GM19455 (cell line): ENCODE results near the gene ZZZ3.
"Not testable (repeated sequence)": the region's sequence is repeated elsewhere in the genome, so short reads cannot be mapped to it uniquely, and the experiment has no call there.

Experiments used
- ATAC-seq: cut with Tn5 transposase; IDR thresholded peaks from one replicate; pipeline ENCODE4 v1.9.1; 2021; ENCODE audit not compliant: unreplicated experiment

ZZZ3 gene

GRCh38 chr1:77682460-77683159 lies at the start of gene ZZZ3:
Gene ZZZ3, minus strand, starts transcription at chr1:77682658. Its CDS starts 49,304 bp downstream, at chr1:77633354.
- peak; percentile 77 for ATAC-seq

GRCh38 chr1:77732090-77732489 lies 49.6 kb upstream of the ZZZ3 start:
- ATAC-seq = no peak

- ATAC-seq = no peak
Observed at GRCh38 chr1:77725706-77726105, 43.2 kb upstream of the ZZZ3 start.

- no peak for ATAC-seq
Observed at GRCh38 chr1:77718181-77718580, 35.7 kb upstream of the ZZZ3 start.

- ATAC-seq = no peak
Observed at GRCh38 chr1:77716065-77716464, 33.6 kb upstream of the ZZZ3 start.

- ATAC-seq = no peak
Observed at GRCh38 chr1:77709727-77710126, 27.3 kb upstream of the ZZZ3 start.

- ATAC-seq = no peak
Observed at GRCh38 chr1:77706321-77706720, 23.9 kb upstream of the ZZZ3 start.

- ATAC-seq = no peak
Observed at GRCh38 chr1:77704736-77705135, 22.3 kb upstream of the ZZZ3 start.

GRCh38 chr1:77699673-77700072 lies 17.2 kb upstream of the ZZZ3 start:
- not testable (repeated sequence) for ATAC-seq

- ATAC-seq = no peak
Observed at GRCh38 chr1:77697441-77697840, 15.0 kb upstream of the ZZZ3 start.

GRCh38 chr1:77688939-77689338 lies 6.5 kb upstream of the ZZZ3 start:
- no peak for ATAC-seq

- ATAC-seq = no peak
Observed at GRCh38 chr1:77687519-77687906, 5.1 kb upstream of the ZZZ3 start.

GRCh38 chr1:77686796-77687518 lies 4.5 kb upstream of the ZZZ3 start:
- ATAC-seq = no peak

- peak; percentile 72 for ATAC-seq
Observed at GRCh38 chr1:77683160-77684148, 996 bp upstream of the ZZZ3 start.

GRCh38 chr1:77680173-77680572 lies 2.3 kb downstream of the ZZZ3 start:
- no peak for ATAC-seq

- ATAC-seq = no peak
Observed at GRCh38 chr1:77678660-77679610, 3.5 kb downstream of the ZZZ3 start.

GRCh38 chr1:77674807-77675206 lies 7.7 kb downstream of the ZZZ3 start:
- not testable (repeated sequence) for ATAC-seq

- ATAC-seq = no peak
Observed at GRCh38 chr1:77673716-77674355, 8.6 kb downstream of the ZZZ3 start.

GRCh38 chr1:77673030-77673429 lies 9.4 kb downstream of the ZZZ3 start:
- no peak for ATAC-seq

GRCh38 chr1:77672374-77672773 lies 10.1 kb downstream of the ZZZ3 start:
- ATAC-seq = no peak
